A673 (cell line): ENCODE measurements around the gene WDFY3.

Source experiments
- EZH2 ChIP-seq: fragments of 200-600 bp; sonication (generic); IDR thresholded peaks from 2 replicates; pipeline ENCODE4 v1.6.1; 2017; ENCODE audit warnings: borderline replicate concordance, low read depth, mild to moderate bottlenecking, mixed read lengths, antibody characterized with exemption, low read length; ENCODE audit not compliant: poor library complexity, severe bottlenecking
- TF ChIP-seq, protein P1 (sequence below): fragments of 300-800, 200-600 bp; sonication (generic); conservative IDR thresholded peaks from 2 replicates; pipeline ENCODE4 v1.5.1; 2017; ENCODE audit warnings: low read depth, mild to moderate bottlenecking, antibody characterized with exemption, low read length, moderate library complexity, mixed read lengths

DNA sequence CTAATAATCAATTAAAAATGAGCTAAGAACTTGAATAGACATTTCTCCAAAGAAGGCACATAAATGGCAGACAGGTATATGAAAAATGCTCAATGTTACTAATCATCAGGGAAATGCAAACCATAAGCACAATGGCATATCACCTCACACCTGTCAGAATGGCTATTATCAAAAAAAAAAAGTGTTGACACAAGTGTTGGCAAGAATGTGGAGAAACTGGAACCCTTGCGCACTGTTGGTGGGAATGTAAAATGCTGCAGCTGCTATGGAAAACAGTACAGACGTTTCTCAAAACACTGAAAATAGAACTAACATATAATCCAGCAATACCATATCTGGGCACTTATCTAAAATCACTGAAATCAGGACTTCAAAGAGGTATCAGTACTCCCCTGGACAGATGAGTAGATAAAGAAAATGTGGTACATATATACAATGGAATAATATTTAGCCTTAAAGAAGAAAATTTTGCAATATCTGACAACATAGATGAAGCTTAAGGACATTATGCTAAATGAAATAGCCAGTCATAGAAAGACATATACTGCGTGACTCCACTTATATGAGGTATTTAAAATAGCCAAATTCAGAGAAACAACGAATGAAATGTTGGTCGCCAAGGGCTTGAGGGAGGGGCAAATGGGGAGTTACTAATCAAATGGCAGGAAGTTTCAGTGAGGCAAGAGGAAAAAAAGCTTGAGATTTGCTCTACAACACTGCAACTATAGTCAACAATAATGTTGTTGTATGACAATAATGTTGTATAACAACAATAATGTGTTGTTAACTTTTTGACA, 175.5 kb downstream of the WDFY3 start:
- TF ChIP-seq, protein P1, sequence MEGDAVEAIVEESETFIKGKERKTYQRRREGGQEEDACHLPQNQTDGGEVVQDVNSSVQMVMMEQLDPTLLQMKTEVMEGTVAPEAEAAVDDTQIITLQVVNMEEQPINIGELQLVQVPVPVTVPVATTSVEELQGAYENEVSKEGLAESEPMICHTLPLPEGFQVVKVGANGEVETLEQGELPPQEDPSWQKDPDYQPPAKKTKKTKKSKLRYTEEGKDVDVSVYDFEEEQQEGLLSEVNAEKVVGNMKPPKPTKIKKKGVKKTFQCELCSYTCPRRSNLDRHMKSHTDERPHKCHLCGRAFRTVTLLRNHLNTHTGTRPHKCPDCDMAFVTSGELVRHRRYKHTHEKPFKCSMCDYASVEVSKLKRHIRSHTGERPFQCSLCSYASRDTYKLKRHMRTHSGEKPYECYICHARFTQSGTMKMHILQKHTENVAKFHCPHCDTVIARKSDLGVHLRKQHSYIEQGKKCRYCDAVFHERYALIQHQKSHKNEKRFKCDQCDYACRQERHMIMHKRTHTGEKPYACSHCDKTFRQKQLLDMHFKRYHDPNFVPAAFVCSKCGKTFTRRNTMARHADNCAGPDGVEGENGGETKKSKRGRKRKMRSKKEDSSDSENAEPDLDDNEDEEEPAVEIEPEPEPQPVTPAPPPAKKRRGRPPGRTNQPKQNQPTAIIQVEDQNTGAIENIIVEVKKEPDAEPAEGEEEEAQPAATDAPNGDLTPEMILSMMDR = no peak
- TF ChIP-seq EZH2 = no peak
